Left lung (tissue), 10 donors: ENCODE data around the gene DIP2C. TPM values are rescaled to one million over a fixed set of nuclear protein-coding genes. Genes with fewer than 3 reads are reported as not detected.

ENCODE experiments used
- ATAC-seq: fragments of 200-7000 bp; cut with Tn5 transposase; one replicate; pipeline ENCODE4 v1.9.1; 2020; ENCODE audit warnings: moderate library complexity
- DNase-seq, 4 donors: peaks; one replicate each; pipeline ENCODE4 v3.0.0-alpha.2; 2013 to 2020
- H3K27ac ChIP-seq, 2 donors: fragments of 200-600 bp; sonication (generic) in 1 of 2; one replicate each; pipeline versions ENCODE4 v1.5.0 to v1.8.0; 2020 to 2021
- H3K27me3 ChIP-seq, 2 donors: fragments of 200-600 bp; sonication (generic) in 1 of 2; one replicate each; pipeline versions ENCODE4 v1.5.0 to v1.8.0; 2020 to 2021
- H3K36me3 ChIP-seq, 2 donors: fragments of 200-600 bp; sonication (generic) in 1 of 2; one replicate each; pipeline versions ENCODE4 v1.5.0 to v1.8.0; 2020 to 2021
- H3K4me1 ChIP-seq, 2 donors: fragments of 200-600 bp; one replicate each; pipeline ENCODE4 v1.8.0; 2021
- H3K4me3 ChIP-seq, 2 donors: fragments of 200-600 bp; sonication (generic) in 1 of 2; one replicate each; pipeline versions ENCODE4 v1.5.0 to v1.8.0; 2020 to 2021; ENCODE audit warnings: mild to moderate bottlenecking in 1 of 2
- H3K9me3 ChIP-seq, 2 donors: fragments of 200-600 bp; sonication (generic) in 1 of 2; one replicate each; pipeline versions ENCODE4 v1.5.0 to v1.8.0; 2020 to 2021
- intact Hi-C, 2 donors: fragments of 100-400 bp; cut with DNase I; formaldehyde crosslinking; loops; one replicate each; pipeline versions ENCODE4 v1.11.2 to v1.14.2; 2022
- polyA plus RNA-seq, 6 donors: library from polyadenylated mRNA; unstranded; fragments of 120-200 nt; gene quantifications; one replicate each; pipeline ENCODE4 v1.2.1, GENCODE V29; 2013; ENCODE audit not compliant: insufficient read length in 6 of 6
- total RNA-seq, 2 donors: library from RNA; stranded (reverse); fragmentation: NEBNext Ultra II Directional; extraction: Animal tissue kit (Norgen Biotek cat#: 25700); gene quantifications; one replicate each; pipeline ENCODE4 v1.2.1, GENCODE V29; 2021
- TF ChIP-seq, protein P1 (sequence below), 2 donors: fragments of 200-600 bp; sonication (generic) in 1 of 2; IDR thresholded peaks; one replicate each; pipeline versions ENCODE4 v1.5.0 to v1.8.0; 2021; ENCODE audit warnings: antibody characterized with exemption in 2 of 2
- donor health status: DM: no; HTN: yes; CAD: no.
- donor health status: DM: no; HTN: no; CAD: no.

DIP2C gene
- total and polyA plus RNA-seq, 8 donors: 10.5 to 22.5 (median 19.5) TPM

DNA sequence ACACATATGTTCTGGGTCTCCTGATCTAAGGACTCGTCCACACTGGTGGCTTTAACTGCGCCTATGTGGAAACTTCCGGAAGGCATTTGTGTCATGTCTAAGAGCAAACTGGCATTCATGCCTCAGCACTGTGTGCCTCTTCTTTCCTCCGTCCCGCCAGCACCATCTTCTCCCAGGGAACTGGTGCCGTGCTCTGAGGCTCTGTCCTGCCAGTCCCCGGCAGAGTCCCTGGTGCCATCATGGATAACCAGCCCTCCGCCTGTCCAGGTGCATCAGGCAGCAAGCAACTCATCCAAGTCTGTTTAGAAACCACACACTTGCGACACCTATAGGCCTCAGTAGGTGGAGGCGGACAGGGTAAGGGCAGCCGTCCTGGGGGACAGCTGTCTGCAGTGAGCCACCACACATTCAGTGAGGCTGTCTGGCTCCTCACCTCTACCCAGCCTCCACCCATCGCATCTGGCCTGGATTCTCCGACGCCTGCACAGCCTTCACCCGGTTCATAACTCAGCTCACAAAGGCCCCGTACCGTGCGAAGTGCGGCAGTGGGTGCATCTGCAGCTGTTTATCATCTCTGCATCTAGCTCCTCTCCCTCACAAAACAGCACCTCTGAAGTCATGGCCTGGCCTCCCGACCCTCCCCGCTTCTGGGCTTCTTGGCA is 162.7 kb downstream of the DIP2C start:
- Histone ChIP-seq H3K4me3 (no peak overlapping the region), H3K9me3 (no peaks in the 10 kb centered on the region), H3K27ac (no peak overlapping the region), H3K27me3 (no peaks in the 10 kb centered on the region), H3K4me1 (no peaks in the 10 kb centered on the region), H3K36me3 (no peaks in the 10 kb centered on the region)
- ATAC-seq: no peak
- TF ChIP-seq, protein P1, sequence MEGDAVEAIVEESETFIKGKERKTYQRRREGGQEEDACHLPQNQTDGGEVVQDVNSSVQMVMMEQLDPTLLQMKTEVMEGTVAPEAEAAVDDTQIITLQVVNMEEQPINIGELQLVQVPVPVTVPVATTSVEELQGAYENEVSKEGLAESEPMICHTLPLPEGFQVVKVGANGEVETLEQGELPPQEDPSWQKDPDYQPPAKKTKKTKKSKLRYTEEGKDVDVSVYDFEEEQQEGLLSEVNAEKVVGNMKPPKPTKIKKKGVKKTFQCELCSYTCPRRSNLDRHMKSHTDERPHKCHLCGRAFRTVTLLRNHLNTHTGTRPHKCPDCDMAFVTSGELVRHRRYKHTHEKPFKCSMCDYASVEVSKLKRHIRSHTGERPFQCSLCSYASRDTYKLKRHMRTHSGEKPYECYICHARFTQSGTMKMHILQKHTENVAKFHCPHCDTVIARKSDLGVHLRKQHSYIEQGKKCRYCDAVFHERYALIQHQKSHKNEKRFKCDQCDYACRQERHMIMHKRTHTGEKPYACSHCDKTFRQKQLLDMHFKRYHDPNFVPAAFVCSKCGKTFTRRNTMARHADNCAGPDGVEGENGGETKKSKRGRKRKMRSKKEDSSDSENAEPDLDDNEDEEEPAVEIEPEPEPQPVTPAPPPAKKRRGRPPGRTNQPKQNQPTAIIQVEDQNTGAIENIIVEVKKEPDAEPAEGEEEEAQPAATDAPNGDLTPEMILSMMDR (IDR thresholded peaks at IDR 0.05): no peak
- intact Hi-C loops: no loop called here
- DNase-seq: no peak

DNA sequence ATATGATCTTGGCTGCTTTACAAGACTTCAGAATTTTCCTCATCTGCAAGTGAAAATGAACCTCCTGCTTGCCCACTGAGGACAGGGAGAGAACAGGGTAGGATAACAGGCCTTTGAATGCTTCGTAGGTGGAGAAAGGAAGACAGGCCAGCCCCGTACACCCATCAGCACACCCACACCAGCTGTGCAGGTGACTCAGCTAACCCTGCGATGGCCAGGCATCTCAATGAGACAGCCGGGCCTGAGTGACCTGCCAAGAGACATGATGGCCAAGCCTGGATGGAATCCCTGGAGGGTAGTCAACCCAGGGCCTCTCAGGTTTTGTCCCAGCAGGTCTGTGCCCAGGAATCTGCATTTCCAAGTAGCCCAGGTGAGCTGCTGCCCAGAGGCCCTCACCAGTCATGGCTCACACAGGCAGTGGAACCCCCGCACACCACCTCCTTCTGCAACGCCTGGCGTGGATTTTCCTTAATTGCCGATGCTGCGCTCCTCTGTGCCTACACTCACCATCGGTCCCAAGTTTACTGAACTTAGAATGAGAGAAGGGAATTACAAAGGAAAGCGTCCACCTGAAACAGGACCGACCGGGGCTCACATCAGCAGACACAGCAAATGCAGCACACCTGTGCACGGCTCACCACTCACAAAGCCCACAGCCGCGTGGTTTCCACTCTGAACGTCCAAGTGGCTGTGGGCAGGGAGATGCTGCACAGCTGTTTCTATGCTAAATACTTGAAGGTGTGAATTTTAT is 163.7 kb downstream of the DIP2C start:
- no peak overlapping the region for H3K27ac ChIP-seq
- H3K36me3 ChIP-seq: no peaks in the 10 kb centered on the region
- no peak overlapping the region for H3K4me3 ChIP-seq
- ATAC-seq: no peak
- H3K4me1 ChIP-seq: no peaks in the 10 kb centered on the region
- TF ChIP-seq, protein P1 (IDR thresholded peaks at IDR 0.05): no peak
- intact Hi-C loops: no loop called here
- no peaks in the 10 kb centered on the region for H3K27me3 ChIP-seq
- DNase-seq: no peak
- no peaks in the 10 kb centered on the region for H3K9me3 ChIP-seq

DNA sequence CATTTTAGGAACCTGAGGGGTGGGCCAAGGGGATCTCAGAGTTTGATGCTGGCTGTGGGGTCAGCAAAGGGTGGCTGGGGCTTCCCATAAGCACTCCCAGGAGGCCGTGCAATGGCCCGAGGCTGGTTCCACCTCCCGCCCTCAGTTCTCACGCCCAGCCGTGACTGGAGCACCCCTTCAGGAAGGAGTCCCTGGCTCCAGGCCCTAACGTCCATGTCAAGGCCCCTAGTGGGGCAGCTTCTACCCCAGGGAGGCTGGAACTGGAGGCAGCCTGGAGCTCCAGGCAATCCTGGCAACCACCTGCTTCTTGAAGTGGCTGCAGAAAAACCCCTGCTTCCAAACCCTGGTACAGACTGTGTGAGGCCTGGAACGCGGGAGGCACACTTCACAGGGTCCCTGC is 165.5 kb downstream of the DIP2C start:
- ATAC-seq (no peak), DNase-seq (no peak)
- H3K27me3 ChIP-seq: no peaks in the 10 kb centered on the region
- TF ChIP-seq, protein P1 (IDR thresholded peaks at IDR 0.05): no peak
- intact Hi-C loops: no loop called here
- H3K9me3 ChIP-seq: no peaks in the 10 kb centered on the region
- no peak overlapping the region for H3K4me3 ChIP-seq
- no peaks in the 10 kb centered on the region for H3K36me3 ChIP-seq
- no peaks in the 10 kb centered on the region for H3K4me1 ChIP-seq
- no peak overlapping the region for H3K27ac ChIP-seq

DNA sequence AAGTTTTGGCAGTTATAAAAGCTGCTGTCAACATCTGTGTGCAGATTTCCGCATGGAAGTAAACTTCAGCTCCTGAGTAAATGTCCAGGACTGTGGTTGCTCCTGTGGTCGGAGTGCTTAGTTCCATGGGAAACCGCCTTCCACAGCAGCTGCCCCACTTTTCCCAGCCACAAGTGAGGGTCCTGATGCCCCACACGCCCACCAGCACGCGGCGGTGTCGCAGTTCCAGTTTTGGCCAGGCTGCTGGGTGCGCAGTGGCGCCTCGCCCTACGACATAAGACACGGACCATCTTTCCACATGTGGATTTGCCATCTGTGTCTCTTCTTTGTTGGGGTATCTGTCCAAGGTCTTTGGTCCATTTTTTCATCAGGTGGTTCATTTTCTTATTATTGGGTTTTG is 167.1 kb downstream of the DIP2C start:
- no peaks in the 10 kb centered on the region for H3K36me3 ChIP-seq
- intact Hi-C loops: no loop called here

More for the DNA sequence above, 167.1 kb downstream of the DIP2C start:
- H3K4me1 ChIP-seq: no peaks in the 10 kb centered on the region
- H3K27ac ChIP-seq: no peak overlapping the region
- H3K27me3 ChIP-seq: no peaks in the 10 kb centered on the region
- H3K4me3 ChIP-seq: no peak overlapping the region
- ATAC-seq (no peak), DNase-seq (no peak)
- no peaks in the 10 kb centered on the region for H3K9me3 ChIP-seq
- TF ChIP-seq, protein P1 (IDR thresholded peaks at IDR 0.05): no peak
